GM23248 (cell line): ENCODE results near the gene GCH1.

ENCODE experiments used
- EZH2 ChIP-seq: fragments of 200-600 bp; sonication (generic); IDR thresholded peaks from 2 replicates; pipeline ENCODE4 v1.6.1; 2018; ENCODE audit warnings: antibody characterized with exemption, mild to moderate bottlenecking; ENCODE audit not compliant: insufficient read depth, poor library complexity, severe bottlenecking
- EZH2phosphoT487 ChIP-seq: fragments of 200-600 bp; sonication (generic); IDR thresholded peaks from 2 replicates; pipeline ENCODE4 v1.6.1; 2018; ENCODE audit warnings: antibody characterized with exemption, moderate library complexity, mild to moderate bottlenecking, low read depth; ENCODE audit not compliant: insufficient read depth

DNA sequence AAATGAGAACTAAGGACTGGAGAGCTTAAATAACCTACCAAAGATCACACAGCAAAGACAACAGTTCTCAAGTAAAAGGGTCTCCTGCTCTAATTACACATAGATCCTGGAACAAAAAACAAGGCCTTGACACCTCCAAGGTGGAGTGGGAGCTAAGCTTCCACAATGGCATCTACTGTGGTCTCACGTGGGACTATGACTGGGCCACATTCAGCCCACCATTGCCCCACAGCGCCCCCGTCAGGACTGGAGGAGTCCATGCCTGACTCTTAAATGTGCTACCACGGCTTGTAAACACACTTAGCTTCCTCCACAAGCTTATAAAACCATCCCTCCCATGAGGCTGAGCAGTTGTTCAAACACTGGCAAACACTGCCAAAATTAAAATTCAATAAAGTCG lies 88.5 kb downstream of the GCH1 start:
- TF ChIP-seq EZH2phosphoT487 (no peak), EZH2 (no peak)
